ENCODE results near the gene DUS2. TPM values are rescaled to one million over a fixed set of nuclear protein-coding genes. Genes with fewer than 3 reads are reported as not detected.
A peak's percentile ranks its signal among the peaks of the same experiment; 100 is the strongest.

DUS2 gene
- total RNA-seq, 4 donors from 2014 or later = 10.0 to 14.1 (median 12.9) TPM

- Histone ChIP-seq H3K27ac (no peak overlapping the region), H3K36me3 (no peaks in the 10 kb centered on the region), H3K27me3 (no peaks in the 10 kb centered on the region), H3K4me3 (replicated peaks in 1 of 3) (no peak overlapping the region), H3K4me1 (peaks cover 24 to 30% of the 10 kb centered on the region in 2 donors), H3K9me3 (no peaks in the 10 kb centered on the region)
- intact Hi-C loops (cut with DNase I) = no loop called here
- 86 to 90% methylated on average over 3 of the region's 3 CpGs for WGBS, 2 donors
- no peak for DNase-seq
- no peak for TF ChIP-seq CTCF (IDR thresholded peaks at IDR 0.05)
- no peak for TF ChIP-seq POLR2A (IDR thresholded peaks at IDR 0.05)
Measured at GRCh38 chr16:68061396-68061795, 38.3 kb downstream of the DUS2 start.

GRCh38 chr16:68062910-68063393 lies 39.9 kb downstream of the DUS2 start:
- Histone ChIP-seq H3K4me1 (peaks cover 27 to 37% of the 10 kb centered on the region in 2 donors), H3K27me3 (no peaks in the 10 kb centered on the region), H3K4me3 (replicated peaks in 1 of 3) (no peak overlapping the region), H3K27ac (peak overlapping the region in 2 of 3 donors; percentile 87 to 90), H3K36me3 (no peaks in the 10 kb centered on the region), H3K9me3 (no peaks in the 10 kb centered on the region)
- TF ChIP-seq POLR2A (IDR thresholded peaks at IDR 0.05) = no peak
- no peak for TF ChIP-seq CTCF (IDR thresholded peaks at IDR 0.05)
- intact Hi-C loops (cut with DNase I) = no loop called here
- DNase-seq = no peak
- WGBS, 2 donors = 82 to 94% methylated on average over 4 of the region's 4 CpGs

GRCh38 chr16:68064791-68065365 lies 41.8 kb downstream of the DUS2 start:
- 19 to 28% methylated on average over 2 of the region's 2 CpGs for WGBS, 2 donors
- Histone ChIP-seq H3K9me3 (no peaks in the 10 kb centered on the region), H3K27me3 (no peaks in the 10 kb centered on the region), H3K27ac (peak overlapping the region; percentile 87 to 92 (median 90)), H3K36me3 (no peaks in the 10 kb centered on the region), H3K4me3 (replicated peaks in 1 of 3) (no peak overlapping the region), H3K4me1 (peaks cover 27 to 50% of the 10 kb centered on the region in 2 donors)
- peak in 1 of 2 donors; percentile 8 for TF ChIP-seq POLR2A (IDR thresholded peaks at IDR 0.05)
- peak; percentile 44 to 90 (median 82) for TF ChIP-seq CTCF (IDR thresholded peaks at IDR 0.05)
- peak; percentile 80 to 89 for DNase-seq
- intact Hi-C loops (cut with DNase I) = no loop called here

- Histone ChIP-seq H3K4me3 (replicated peaks in 1 of 3) (no peak overlapping the region), H3K36me3 (peaks cover under 1 to 1% of the 10 kb centered on the region in 2 donors), H3K27me3 (no peaks in the 10 kb centered on the region), H3K4me1 (peaks cover 27 to 50% of the 10 kb centered on the region in 2 donors), H3K27ac (peak overlapping the region; percentile 81 to 90 (median 87)), H3K9me3 (no peaks in the 10 kb centered on the region)
- intact Hi-C loops (cut with DNase I) = no loop called here
- 40 to 48% methylated on average over 6 of the region's 6 CpGs for WGBS, 2 donors
- DNase-seq = peak; percentile 72 to 75
- TF ChIP-seq POLR2A (IDR thresholded peaks at IDR 0.05) (no peak), CTCF (IDR thresholded peaks at IDR 0.05) (peak in 1 of 6 experiments; percentile 6)
Measured at GRCh38 chr16:68065716-68066305, 42.7 kb downstream of the DUS2 start.

GRCh38 chr16:68066763-68067162 lies 43.7 kb downstream of the DUS2 start:
- no peak for DNase-seq
- intact Hi-C loops (cut with DNase I) = no loop called here
- H3K27me3 ChIP-seq = no peaks in the 10 kb centered on the region
- WGBS, 2 donors = 57 to 58% methylated on average over 1 of the region's 1 CpG
- H3K36me3 ChIP-seq = peaks cover 6% of the 10 kb centered on the region in 2 donors
- H3K27ac ChIP-seq = peak overlapping the region; percentile 77 to 90 (median 87)
- peaks cover 27 to 50% of the 10 kb centered on the region in 2 donors for H3K4me1 ChIP-seq
- H3K9me3 ChIP-seq = no peaks in the 10 kb centered on the region
- TF ChIP-seq POLR2A (IDR thresholded peaks at IDR 0.05) (no peak), CTCF (IDR thresholded peaks at IDR 0.05) (no peak)
- no peak overlapping the region for H3K4me3 ChIP-seq (replicated peaks in 1 of 3)
